Panc1 (cell line): ENCODE measurements around the gene CHRNA5.

Source experiments
- CTCF ChIP-seq: fragments of 450-650 bp; IDR thresholded peaks from 2 replicates; pipeline ENCODE4 v1.5.1; 2017; ENCODE audit warnings: mild to moderate bottlenecking
- POLR2AphosphoS5 ChIP-seq: IDR thresholded peaks from 2 replicates; pipeline ENCODE4 v1.6.1; 2012; ENCODE audit warnings: mild to moderate bottlenecking, low read depth, low read length, moderate library complexity
- REST ChIP-seq, 2 experiments: IDR thresholded peaks; 2 replicates each; pipeline ENCODE4 v1.6.1; 2011 to 2012; ENCODE audit warnings: low read depth in 2 of 2, control low read depth in 1 of 2, low read length in 1 of 2, mild to moderate bottlenecking in 1 of 2, moderate library complexity in 1 of 2; ENCODE audit not compliant: insufficient read depth in 1 of 2
- SIN3A ChIP-seq: IDR thresholded peaks from 2 replicates; pipeline ENCODE4 v1.6.1; 2012; ENCODE audit warnings: low read depth, mild to moderate bottlenecking, low read length, moderate library complexity, borderline replicate concordance; ENCODE audit not compliant: insufficient read depth
- TCF7L2 ChIP-seq: IDR thresholded peaks from 2 replicates; pipeline ENCODE4 v1.6.1; 2011; ENCODE audit warnings: mild to moderate bottlenecking, low read depth, low read length, inconsistent platforms

GRCh38 chr15:78550194-78550593 lies 15.1 kb upstream of the CHRNA5 start:
- TF ChIP-seq POLR2AphosphoS5 (no peak), CTCF (no peak), REST (IDR thresholded peaks at IDR 0.05; ENCODE audit: insufficient read depth in 1 of 2, low read depth in 2 of 2, low read length in 1 of 2) (no peak), SIN3A (no peak), TCF7L2 (no peak)
